GM23338 (cell line): ENCODE measurements around the gene TMEM62. TPM values are rescaled to one million over a fixed set of nuclear protein-coding genes. Genes with fewer than 3 reads are reported as not detected.

Experiments
- ATAC-seq: fragments of 200-7000 bp; cut with Tn5 transposase; 3 replicates; pipeline ENCODE4 v1.9.1; 2020
- DNase-seq: peaks from one replicate; pipeline ENCODE4 v3.0.0-alpha.2; 2015; ENCODE audit warnings: low spot score
- H2AFZ ChIP-seq: fragments of 200-600 bp; sonication (generic); 2 replicates; pipeline ENCODE4 v1.8.0; 2016; ENCODE audit warnings: antibody characterized with exemption, mild to moderate bottlenecking, moderate library complexity
- H3F3A ChIP-seq: fragments of 200-600 bp; sonication (generic); replicated peaks from 2 replicates; pipeline ENCODE4 v1.8.0; 2017; ENCODE audit warnings: antibody characterized with exemption, mixed run types, low read depth
- H3K27ac ChIP-seq: fragments of 200-600 bp; sonication (generic); 2 replicates; pipeline ENCODE4 v1.6.1; 2016; ENCODE audit warnings: low read depth
- H3K27me3 ChIP-seq: fragments of 200-600 bp; sonication (generic); 2 replicates; pipeline ENCODE4 v1.8.0; 2016; ENCODE audit warnings: mild to moderate bottlenecking, mixed run types, moderate library complexity; ENCODE audit not compliant: insufficient read depth
- H3K36me3 ChIP-seq: fragments of 200-600 bp; sonication (generic); 2 replicates; pipeline ENCODE4 v1.8.0; 2016; ENCODE audit warnings: mild to moderate bottlenecking; ENCODE audit not compliant: insufficient read depth
- H3K4me1 ChIP-seq: fragments of 200-600 bp; sonication (generic); 2 replicates; pipeline ENCODE4 v1.8.0; 2016; ENCODE audit warnings: mild to moderate bottlenecking, moderate library complexity; ENCODE audit not compliant: insufficient read depth
- H3K4me2 ChIP-seq: fragments of 200-600 bp; sonication (generic); 2 replicates; pipeline ENCODE4 v1.7.1; 2017; ENCODE audit warnings: mixed run types
- H3K4me3 ChIP-seq: fragments of 200-600 bp; sonication (generic); 2 replicates; pipeline ENCODE4 v1.6.1; 2016; ENCODE audit warnings: mixed run types
- H3K79me2 ChIP-seq: fragments of 200-600 bp; sonication (generic); replicated peaks from 2 replicates; pipeline ENCODE4 v1.8.0; 2017; ENCODE audit warnings: mild to moderate bottlenecking; ENCODE audit not compliant: insufficient read depth
- H3K9me2 ChIP-seq: fragments of 200-600 bp; sonication (generic); 2 replicates; pipeline ENCODE4 v1.8.0; 2017; ENCODE audit not compliant: insufficient read depth
- H4K20me1 ChIP-seq: fragments of 200-600 bp; sonication (generic); replicated peaks from 2 replicates; pipeline ENCODE4 v1.8.0; 2017; ENCODE audit warnings: mild to moderate bottlenecking; ENCODE audit not compliant: insufficient read depth
- H3K27ac Mint-ChIP-seq: 2 replicates; pipeline ENCODE4 v1.8.0; 2020; ENCODE audit warnings: inconsistent platforms, mild to moderate bottlenecking, moderate library complexity, mixed read lengths
- H3K27me3 Mint-ChIP-seq: 3 replicates; pipeline ENCODE4 v1.8.0; 2022; ENCODE audit warnings: low read depth, mild to moderate bottlenecking, moderate library complexity, mixed read lengths, inconsistent platforms; ENCODE audit not compliant: insufficient read depth, poor library complexity
- H3K36me3 Mint-ChIP-seq: 3 replicates; pipeline ENCODE4 v1.8.0; 2021; ENCODE audit warnings: low read depth, mild to moderate bottlenecking, inconsistent platforms, moderate library complexity, mixed read lengths
- H3K4me1 Mint-ChIP-seq: 3 replicates; pipeline ENCODE4 v1.8.0; 2020; ENCODE audit warnings: mild to moderate bottlenecking, inconsistent platforms, mixed read lengths
- H3K4me3 Mint-ChIP-seq: 3 replicates; pipeline ENCODE4 v1.8.0; 2021; ENCODE audit warnings: moderate library complexity, mild to moderate bottlenecking, inconsistent platforms, mixed read lengths
- H3K9me3 Mint-ChIP-seq: 3 replicates; pipeline ENCODE4 v1.8.0; 2020; ENCODE audit warnings: moderate library complexity, mild to moderate bottlenecking, inconsistent platforms, mixed read lengths
- CREB1 ChIP-seq: fragments of 250-450 bp; sonication (Bioruptor Pico); IDR thresholded peaks from 2 replicates; pipeline ENCODE4 v1.5.0; 2020; ENCODE audit warnings: low read depth, mild to moderate bottlenecking, moderate library complexity
- ETS1 ChIP-seq: IDR thresholded peaks from 2 replicates; pipeline ENCODE4 v1.6.1; 2016; ENCODE audit warnings: antibody characterized with exemption
- EZH2 ChIP-seq: fragments of 200-600 bp; sonication (generic); IDR thresholded peaks from one replicate; pipeline ENCODE4 v1.8.0; 2017; ENCODE audit warnings: antibody characterized with exemption, mild to moderate bottlenecking, low read depth; ENCODE audit not compliant: unreplicated experiment
- EZH2phosphoT487 ChIP-seq: fragments of 200-600 bp; sonication (generic); IDR thresholded peaks from one replicate; pipeline ENCODE4 v1.8.1; 2018; ENCODE audit warnings: antibody characterized with exemption; ENCODE audit not compliant: unreplicated experiment
- JUNB ChIP-seq: IDR thresholded peaks from one replicate; pipeline ENCODE4 v1.6.1; 2016; ENCODE audit warnings: antibody characterized with exemption; ENCODE audit not compliant: unreplicated experiment
- NANOG ChIP-seq: IDR thresholded peaks from 2 replicates; pipeline ENCODE4 v1.6.1; 2016; ENCODE audit warnings: antibody characterized with exemption, borderline replicate concordance
- POLR2AphosphoS5 ChIP-seq: IDR thresholded peaks from 2 replicates; pipeline ENCODE4 v1.6.1; 2016; ENCODE audit warnings: antibody characterized with exemption, low read depth
- REST ChIP-seq: IDR thresholded peaks from one replicate; pipeline ENCODE4 v1.6.1; 2018; ENCODE audit warnings: antibody characterized with exemption; ENCODE audit not compliant: unreplicated experiment
- STAT1 ChIP-seq: IDR thresholded peaks from one replicate; pipeline ENCODE4 v1.6.1; 2016; ENCODE audit warnings: antibody characterized with exemption; ENCODE audit not compliant: unreplicated experiment
- ZNF114 ChIP-seq: fragments of 250-450 bp; sonication (Bioruptor Pico); IDR thresholded peaks from 2 replicates; pipeline ENCODE4 v1.5.0; 2020; ENCODE audit warnings: mild to moderate bottlenecking, moderate library complexity
- ZNF331 ChIP-seq: fragments of 250-450 bp; sonication (Bioruptor Pico); IDR thresholded peaks from 2 replicates; pipeline ENCODE4 v1.5.0; 2020; ENCODE audit warnings: low read depth, mild to moderate bottlenecking, moderate library complexity
- ZNF462 ChIP-seq: fragments of 250-450 bp; sonication (Bioruptor Pico); IDR thresholded peaks from 2 replicates; pipeline ENCODE4 v1.5.0; 2020; ENCODE audit warnings: mild to moderate bottlenecking, moderate library complexity
- polyA plus RNA-seq: library from polyadenylated mRNA; unstranded; fragments of >200 nt; fragmentation: Nextera tagmentation; extraction: Ambion mirVana; gene quantifications from 2 replicates; pipeline ENCODE4 v1.2.1, GENCODE V29; 2016
- total RNA-seq: library from RNA; depleted of rRNA; stranded (reverse); fragments of >200 nt; shearing (Covaris generic); gene quantifications from 2 replicates; pipeline ENCODE4 v1.2.3, GENCODE V29; 2014

Gene TMEM62
- total and polyA plus RNA-seq, 2 experiments from 2014 or later, result 3.4 to 14.3 TPM

GRCh38 chr15:43168192-43169107 lies 35.1 kb downstream of the TMEM62 start (continued):
- no peak for TF ChIP-seq JUNB
- TF ChIP-seq ZNF114 (CRISPR knock-in tag), result no peak
- no peak for TF ChIP-seq NANOG
- TF ChIP-seq STAT1, result no peak

- no peaks in the 10 kb centered on the region for H3K27me3 ChIP-seq
- H3K4me1 Mint-ChIP-seq, result peaks cover 6% of the 10 kb centered on the region; the same call in 1 of the 3 replicates
- H3K9me2 ChIP-seq, result no peaks in the 10 kb centered on the region; the same call in 1 of the 2 replicates
- no peak overlapping the region for H2AFZ ChIP-seq
- no peaks in the 10 kb centered on the region for H4K20me1 ChIP-seq
- peaks cover 12% of the 10 kb centered on the region for H3K36me3 ChIP-seq
- no peak overlapping the region for H3K4me3 ChIP-seq
- H3K4me1 ChIP-seq, result peaks cover 5% of the 10 kb centered on the region; the same call in 1 of the 2 replicates
- H3K4me2 ChIP-seq, result no peak overlapping the region
- ATAC-seq, result no peak
- DNase-seq, result no peak
- no peaks in the 10 kb centered on the region for H3F3A ChIP-seq
- no peak overlapping the region for H3K4me3 Mint-ChIP-seq
- no peak overlapping the region for H3K27ac Mint-ChIP-seq
- peaks cover 51% of the 10 kb centered on the region for H3K36me3 Mint-ChIP-seq
- H3K27me3 Mint-ChIP-seq, result peaks cover 4% of the 10 kb centered on the region
- H3K27ac ChIP-seq, result no peak overlapping the region
- H3K9me3 Mint-ChIP-seq, result peaks cover 37% of the 10 kb centered on the region
- H3K79me2 ChIP-seq, result no peaks in the 10 kb centered on the region
- no peak for TF ChIP-seq POLR2AphosphoS5
- TF ChIP-seq EZH2phosphoT487, result no peak
- TF ChIP-seq ZNF114 (CRISPR knock-in tag), result no peak
- no peak for TF ChIP-seq ZNF462 (CRISPR knock-in tag)
- no peak for TF ChIP-seq CREB1 (CRISPR knock-in tag)
- no peak for TF ChIP-seq ZNF331 (CRISPR knock-in tag)
- no peak for TF ChIP-seq STAT1
- no peak for TF ChIP-seq JUNB
- TF ChIP-seq NANOG, result no peak
- no peak for TF ChIP-seq ETS1
- TF ChIP-seq EZH2, result no peak
- TF ChIP-seq REST, result no peak
These were observed 36.5 kb downstream of the TMEM62 start for GRCh38 chr15:43169888-43170287.
